Thyroid gland (tissue), 4 donors: ENCODE measurements around the gene CD36.

Experiments used
- POLR2A ChIP-seq, 2 donors: fragments of 450-650 bp; IDR thresholded peaks; one replicate each; pipeline ENCODE4 v1.6.1; 2017; ENCODE audit warnings: antibody characterized with exemption in 2 of 2, mild to moderate bottlenecking in 2 of 2, moderate library complexity in 1 of 2
- TF ChIP-seq, protein P1 (sequence below), 6 experiments: fragments of 200-600 bp in 3 of 6; fragments of 450-650 bp in 3 of 6; sonication (generic) in 3 of 6; IDR thresholded peaks; one replicate each; pipeline ENCODE4 v1.5.1; 2016 to 2019; ENCODE audit warnings: antibody characterized with exemption in 6 of 6, mild to moderate bottlenecking in 2 of 6, inconsistent platforms in 1 of 6, moderate library complexity in 1 of 6

DNA sequence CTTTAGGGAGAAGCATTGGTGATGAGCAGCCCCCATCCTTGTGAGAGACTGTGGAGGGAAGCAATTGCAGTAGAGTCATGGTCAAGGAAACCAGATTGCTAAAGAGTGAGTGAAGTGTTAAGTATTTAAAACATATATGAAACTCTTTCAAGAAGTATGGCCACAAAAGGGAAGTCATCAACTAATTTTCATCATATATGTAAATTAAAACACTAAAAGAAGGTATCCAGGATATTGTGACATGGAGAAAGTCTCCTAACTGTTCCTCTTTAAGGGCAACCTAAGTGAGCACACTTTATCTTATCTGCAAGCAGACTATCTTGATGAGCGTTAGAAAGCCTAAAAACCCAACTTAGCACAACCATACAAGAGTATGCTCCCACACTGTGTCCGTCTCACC is 69.7 kb downstream of the CD36 start:
- no peak for TF ChIP-seq POLR2A (IDR thresholded peaks at IDR 0.05)
- TF ChIP-seq, protein P1, sequence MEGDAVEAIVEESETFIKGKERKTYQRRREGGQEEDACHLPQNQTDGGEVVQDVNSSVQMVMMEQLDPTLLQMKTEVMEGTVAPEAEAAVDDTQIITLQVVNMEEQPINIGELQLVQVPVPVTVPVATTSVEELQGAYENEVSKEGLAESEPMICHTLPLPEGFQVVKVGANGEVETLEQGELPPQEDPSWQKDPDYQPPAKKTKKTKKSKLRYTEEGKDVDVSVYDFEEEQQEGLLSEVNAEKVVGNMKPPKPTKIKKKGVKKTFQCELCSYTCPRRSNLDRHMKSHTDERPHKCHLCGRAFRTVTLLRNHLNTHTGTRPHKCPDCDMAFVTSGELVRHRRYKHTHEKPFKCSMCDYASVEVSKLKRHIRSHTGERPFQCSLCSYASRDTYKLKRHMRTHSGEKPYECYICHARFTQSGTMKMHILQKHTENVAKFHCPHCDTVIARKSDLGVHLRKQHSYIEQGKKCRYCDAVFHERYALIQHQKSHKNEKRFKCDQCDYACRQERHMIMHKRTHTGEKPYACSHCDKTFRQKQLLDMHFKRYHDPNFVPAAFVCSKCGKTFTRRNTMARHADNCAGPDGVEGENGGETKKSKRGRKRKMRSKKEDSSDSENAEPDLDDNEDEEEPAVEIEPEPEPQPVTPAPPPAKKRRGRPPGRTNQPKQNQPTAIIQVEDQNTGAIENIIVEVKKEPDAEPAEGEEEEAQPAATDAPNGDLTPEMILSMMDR (IDR thresholded peaks at IDR 0.05): no peak
